ENCODE data around the gene HDAC4.

Gene HDAC4

DNA sequence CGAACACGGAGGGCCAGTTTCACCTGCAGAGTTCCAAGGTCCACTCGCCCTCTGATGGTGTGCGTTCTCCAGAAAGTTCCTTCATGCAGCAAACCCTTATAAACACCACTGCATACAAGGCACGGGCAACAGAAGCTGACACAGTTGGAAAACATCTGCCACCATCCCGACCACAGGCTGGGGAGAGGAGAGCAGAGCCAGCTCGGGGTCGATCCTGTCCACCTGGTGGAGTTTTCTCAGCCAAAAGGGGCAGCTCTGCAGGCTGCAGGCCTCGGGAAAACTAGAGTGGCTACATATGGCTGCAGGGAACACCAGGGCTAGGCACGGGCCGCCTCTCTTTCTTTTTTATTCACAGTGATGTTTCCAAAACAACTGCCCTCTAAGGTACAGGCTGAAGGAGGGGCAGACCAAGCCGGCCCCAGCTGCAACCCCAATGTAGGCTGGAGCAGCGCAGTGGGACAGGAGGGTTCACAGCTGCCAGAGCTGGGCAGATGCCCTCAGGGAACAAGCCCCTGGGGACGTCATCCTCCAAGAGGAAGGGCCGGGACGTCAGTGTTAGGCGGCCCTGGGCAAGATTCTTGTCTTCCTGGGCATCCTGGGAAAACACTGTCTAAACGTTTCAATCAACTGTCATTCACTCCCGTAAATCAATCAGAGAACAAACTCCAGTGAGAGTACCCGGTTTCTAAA lies 278.3 kb downstream of the HDAC4 start:
- no peak overlapping the region for H3K4me3 ChIP-seq (ENCODE audit: low read length)
- H3K9me2 ChIP-seq (replicated peaks; ENCODE audit: insufficient read depth, low read length): no peaks in the 10 kb centered on the region
- no peak overlapping the region for H3K27ac ChIP-seq (ENCODE audit: low read length)
- no peak overlapping the region for H2AFZ ChIP-seq (ENCODE audit: low read length)
- no peaks in the 10 kb centered on the region for H3K9me3 ChIP-seq (replicated peaks; ENCODE audit: insufficient read depth, low read length)
- no peak overlapping the region for H3K9ac ChIP-seq (ENCODE audit: low read length)
- no peak for DNase-seq
- H3K79me2 ChIP-seq (ENCODE audit: low read length): no peaks in the 10 kb centered on the region
- H3K4me1 ChIP-seq (ENCODE audit: low read length): 0 out of 2 replicates have a peak, but pooled peaks cover 7% of the 10 kb centered on the region
- no peaks in the 10 kb centered on the region for H4K20me1 ChIP-seq (ENCODE audit: insufficient read depth, low read length)
- H3K27me3 ChIP-seq (replicated peaks; ENCODE audit: insufficient read depth, low read length): no peaks in the 10 kb centered on the region
- no peaks in the 10 kb centered on the region for H3F3A ChIP-seq (ENCODE audit: insufficient read depth, low read length)
- H3K36me3 ChIP-seq (replicated peaks; ENCODE audit: insufficient read depth, low read length): no peaks in the 10 kb centered on the region
- TF ChIP-seq EZH2phosphoT487 (IDR thresholded peaks at IDR 0.05; ENCODE audit: low read length): no peak
- TF ChIP-seq EZH2 (optimal IDR thresholded peaks at IDR 0.05; ENCODE audit: low read depth, low read length): no peak
- TF ChIP-seq, protein P1, sequence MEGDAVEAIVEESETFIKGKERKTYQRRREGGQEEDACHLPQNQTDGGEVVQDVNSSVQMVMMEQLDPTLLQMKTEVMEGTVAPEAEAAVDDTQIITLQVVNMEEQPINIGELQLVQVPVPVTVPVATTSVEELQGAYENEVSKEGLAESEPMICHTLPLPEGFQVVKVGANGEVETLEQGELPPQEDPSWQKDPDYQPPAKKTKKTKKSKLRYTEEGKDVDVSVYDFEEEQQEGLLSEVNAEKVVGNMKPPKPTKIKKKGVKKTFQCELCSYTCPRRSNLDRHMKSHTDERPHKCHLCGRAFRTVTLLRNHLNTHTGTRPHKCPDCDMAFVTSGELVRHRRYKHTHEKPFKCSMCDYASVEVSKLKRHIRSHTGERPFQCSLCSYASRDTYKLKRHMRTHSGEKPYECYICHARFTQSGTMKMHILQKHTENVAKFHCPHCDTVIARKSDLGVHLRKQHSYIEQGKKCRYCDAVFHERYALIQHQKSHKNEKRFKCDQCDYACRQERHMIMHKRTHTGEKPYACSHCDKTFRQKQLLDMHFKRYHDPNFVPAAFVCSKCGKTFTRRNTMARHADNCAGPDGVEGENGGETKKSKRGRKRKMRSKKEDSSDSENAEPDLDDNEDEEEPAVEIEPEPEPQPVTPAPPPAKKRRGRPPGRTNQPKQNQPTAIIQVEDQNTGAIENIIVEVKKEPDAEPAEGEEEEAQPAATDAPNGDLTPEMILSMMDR (IDR thresholded peaks at IDR 0.05; ENCODE audit: low read length): no peak
- H3K4me2 ChIP-seq (ENCODE audit: low read depth, low read length): no peak overlapping the region

- no peak overlapping the region for H3K27ac ChIP-seq (ENCODE audit: low read length)
- no peaks in the 10 kb centered on the region for H3K9me3 ChIP-seq (replicated peaks; ENCODE audit: insufficient read depth, low read length)
- no peaks in the 10 kb centered on the region for H4K20me1 ChIP-seq (ENCODE audit: insufficient read depth, low read length)
- 0 out of 2 replicates have a peak, but pooled peaks cover 7% of the 10 kb centered on the region for H3K4me1 ChIP-seq (ENCODE audit: low read length)
- H3K9me2 ChIP-seq (replicated peaks; ENCODE audit: insufficient read depth, low read length): no peaks in the 10 kb centered on the region
- no peak overlapping the region for H2AFZ ChIP-seq (ENCODE audit: low read length)
- H3K9ac ChIP-seq (ENCODE audit: low read length): no peak overlapping the region
- no peaks in the 10 kb centered on the region for H3K27me3 ChIP-seq (replicated peaks; ENCODE audit: insufficient read depth, low read length)
- TF ChIP-seq, protein P1 (IDR thresholded peaks at IDR 0.05; ENCODE audit: low read length): no peak
- TF ChIP-seq EZH2 (optimal IDR thresholded peaks at IDR 0.05; ENCODE audit: low read depth, low read length): no peak
- TF ChIP-seq EZH2phosphoT487 (IDR thresholded peaks at IDR 0.05; ENCODE audit: low read length): no peak
- no peak overlapping the region for H3K4me2 ChIP-seq (ENCODE audit: low read depth, low read length)
- no peaks in the 10 kb centered on the region for H3K79me2 ChIP-seq (ENCODE audit: low read length)
- no peak overlapping the region for H3K4me3 ChIP-seq (ENCODE audit: low read length)
- DNase-seq: no peak
- no peaks in the 10 kb centered on the region for H3K36me3 ChIP-seq (replicated peaks; ENCODE audit: insufficient read depth, low read length)
- H3F3A ChIP-seq (ENCODE audit: insufficient read depth, low read length): no peaks in the 10 kb centered on the region
These were observed 279.2 kb downstream of the HDAC4 start for GRCh38 chr2:239121600-239122012.

- H3K4me1 ChIP-seq (ENCODE audit: low read length): 0 out of 2 replicates have a peak, but pooled peaks cover 7% of the 10 kb centered on the region
- H2AFZ ChIP-seq (ENCODE audit: low read length): no peak overlapping the region
- TF ChIP-seq, protein P1 (IDR thresholded peaks at IDR 0.05; ENCODE audit: low read length): no peak
- TF ChIP-seq EZH2 (optimal IDR thresholded peaks at IDR 0.05; ENCODE audit: low read depth, low read length) (no peak), EZH2phosphoT487 (IDR thresholded peaks at IDR 0.05; ENCODE audit: low read length) (no peak)
- H3K27me3 ChIP-seq (replicated peaks; ENCODE audit: insufficient read depth, low read length): no peaks in the 10 kb centered on the region
- no peak overlapping the region for H3K4me3 ChIP-seq (ENCODE audit: low read length)
- no peak overlapping the region for H3K4me2 ChIP-seq (ENCODE audit: low read depth, low read length)
- H3K9me3 ChIP-seq (replicated peaks; ENCODE audit: insufficient read depth, low read length): no peaks in the 10 kb centered on the region
- no peaks in the 10 kb centered on the region for H3K36me3 ChIP-seq (replicated peaks; ENCODE audit: insufficient read depth, low read length)
- no peaks in the 10 kb centered on the region for H3F3A ChIP-seq (ENCODE audit: insufficient read depth, low read length)
- no peaks in the 10 kb centered on the region for H3K9me2 ChIP-seq (replicated peaks; ENCODE audit: insufficient read depth, low read length)
- H3K27ac ChIP-seq (ENCODE audit: low read length): no peak overlapping the region
- H3K9ac ChIP-seq (ENCODE audit: low read length): no peak overlapping the region
- no peaks in the 10 kb centered on the region for H4K20me1 ChIP-seq (ENCODE audit: insufficient read depth, low read length)
- H3K79me2 ChIP-seq (ENCODE audit: low read length): no peaks in the 10 kb centered on the region
- no peak for DNase-seq
These were observed 280.2 kb downstream of the HDAC4 start for GRCh38 chr2:239120664-239121063.
